MM.1S (cell line): ENCODE measurements around the gene CLNK.

Experiments
- DNase-seq: peaks from one replicate; pipeline ENCODE4 v3.0.0-alpha.2; 2015
- H2AFZ ChIP-seq: fragments of 300-600 bp; sonication (generic); 2 replicates; pipeline ENCODE4 v1.6.0; 2016; ENCODE audit warnings: antibody characterized with exemption, low read length
- H3F3A ChIP-seq: fragments of 300-600 bp; sonication (generic); 2 replicates; pipeline ENCODE4 v1.6.1; 2016; ENCODE audit warnings: mild to moderate bottlenecking, antibody characterized with exemption, low read length, moderate library complexity, mixed read lengths; ENCODE audit not compliant: insufficient read depth
- H3K27ac ChIP-seq: fragments of 300-600 bp; sonication (generic); 2 replicates; pipeline ENCODE4 v1.5.1; 2016; ENCODE audit warnings: mild to moderate bottlenecking, low read length
- H3K27me3 ChIP-seq: fragments of 300-600 bp; sonication (generic); replicated peaks from 2 replicates; pipeline ENCODE4 v1.6.0; 2016; ENCODE audit warnings: low read length; ENCODE audit not compliant: insufficient read depth
- H3K36me3 ChIP-seq: fragments of 300-600 bp; sonication (generic); replicated peaks from 2 replicates; pipeline ENCODE4 v1.6.1; 2016; ENCODE audit warnings: mild to moderate bottlenecking, low read length, mixed read lengths; ENCODE audit not compliant: insufficient read depth
- H3K4me1 ChIP-seq: fragments of 300-600 bp; sonication (generic); 2 replicates; pipeline ENCODE4 v1.6.1; 2016; ENCODE audit warnings: low read length, mixed read lengths
- H3K4me2 ChIP-seq: fragments of 300-600 bp; sonication (generic); 2 replicates; pipeline ENCODE4 v1.6.0; 2016; ENCODE audit warnings: low read depth, low read length
- H3K4me3 ChIP-seq: fragments of 300-600 bp; sonication (generic); 2 replicates; pipeline ENCODE4 v1.5.1; 2016; ENCODE audit warnings: low read length, mixed read lengths
- H3K79me2 ChIP-seq: fragments of 300-600 bp; sonication (generic); 2 replicates; pipeline ENCODE4 v1.6.1; 2016; ENCODE audit warnings: mixed run types, low read length, mixed read lengths
- H3K9ac ChIP-seq: fragments of 300-600 bp; sonication (generic); 2 replicates; pipeline ENCODE4 v1.6.1; 2016; ENCODE audit warnings: low read length, mixed read lengths
- H3K9me2 ChIP-seq: fragments of 300-600 bp; sonication (generic); replicated peaks from 2 replicates; pipeline ENCODE4 v1.6.1; 2016; ENCODE audit warnings: mild to moderate bottlenecking, low read length, mixed read lengths; ENCODE audit not compliant: insufficient read depth
- H3K9me3 ChIP-seq: fragments of 300-600 bp; sonication (generic); replicated peaks from 2 replicates; pipeline ENCODE4 v1.6.1; 2016; ENCODE audit warnings: mild to moderate bottlenecking, low read length, mixed read lengths; ENCODE audit not compliant: insufficient read depth
- H4K20me1 ChIP-seq: fragments of 300-600 bp; sonication (generic); 2 replicates; pipeline ENCODE4 v1.6.1; 2016; ENCODE audit warnings: mild to moderate bottlenecking, low read length, moderate library complexity, mixed read lengths; ENCODE audit not compliant: insufficient read depth
- CTCF ChIP-seq: fragments of 300-600 bp; sonication (generic); IDR thresholded peaks from 2 replicates; pipeline ENCODE4 v1.5.1; 2016; ENCODE audit warnings: antibody characterized with exemption, low read length, mixed read lengths
- EZH2 ChIP-seq: fragments of 300-600 bp; sonication (generic); optimal IDR thresholded peaks from 2 replicates; pipeline ENCODE3; 2017; ENCODE audit warnings: low read depth, mild to moderate bottlenecking, antibody characterized with exemption, low read length, mixed read lengths
- EZH2phosphoT487 ChIP-seq: fragments of 300-600 bp; sonication (generic); IDR thresholded peaks from 2 replicates; pipeline ENCODE4 v1.6.1; 2018; ENCODE audit warnings: antibody characterized with exemption, low read length

Gene CLNK

GRCh38 chr4:10730590-10730989 lies 46.0 kb upstream of the CLNK start:
- no peaks in the 10 kb centered on the region for H3K79me2 ChIP-seq
- H2AFZ ChIP-seq, result no peak overlapping the region
- H3K36me3 ChIP-seq, result no peaks in the 10 kb centered on the region
- H3K4me1 ChIP-seq, result peaks cover 36% of the 10 kb centered on the region
- H3K9me2 ChIP-seq, result no peaks in the 10 kb centered on the region
- peak; percentile 29 for DNase-seq
- no peak overlapping the region for H3K9ac ChIP-seq
- H3K27ac ChIP-seq, result no peak overlapping the region
- H3F3A ChIP-seq, result no peaks in the 10 kb centered on the region
- TF ChIP-seq EZH2, result no peak
- TF ChIP-seq EZH2phosphoT487, result no peak
- TF ChIP-seq CTCF, result no peak
- H3K4me3 ChIP-seq, result no peak overlapping the region
- no peak overlapping the region for H3K4me2 ChIP-seq
- no peaks in the 10 kb centered on the region for H4K20me1 ChIP-seq
- no peaks in the 10 kb centered on the region for H3K27me3 ChIP-seq
- no peaks in the 10 kb centered on the region for H3K9me3 ChIP-seq

GRCh38 chr4:10730019-10730418 lies 45.5 kb upstream of the CLNK start:
- Histone ChIP-seq H3K27ac (no peak overlapping the region), H3K4me1 (peaks cover 36% of the 10 kb centered on the region), H3K4me3 (no peak overlapping the region), H3K9ac (no peak overlapping the region), H3K9me3 (no peaks in the 10 kb centered on the region), H3K27me3 (no peaks in the 10 kb centered on the region), H3F3A (no peaks in the 10 kb centered on the region), H3K79me2 (no peaks in the 10 kb centered on the region), H2AFZ (no peak overlapping the region), H3K4me2 (no peak overlapping the region), H4K20me1 (no peaks in the 10 kb centered on the region), H3K36me3 (no peaks in the 10 kb centered on the region), H3K9me2 (no peaks in the 10 kb centered on the region)
- TF ChIP-seq EZH2phosphoT487, result no peak
- no peak for TF ChIP-seq CTCF
- no peak for TF ChIP-seq EZH2
- DNase-seq, result no peak

GRCh38 chr4:10729366-10729765 lies 44.8 kb upstream of the CLNK start:
- H3K27ac ChIP-seq, result no peak overlapping the region
- no peaks in the 10 kb centered on the region for H3K9me3 ChIP-seq
- H3K36me3 ChIP-seq, result no peaks in the 10 kb centered on the region
- no peak overlapping the region for H2AFZ ChIP-seq
- H3F3A ChIP-seq, result no peaks in the 10 kb centered on the region
- H3K27me3 ChIP-seq, result no peaks in the 10 kb centered on the region
- no peaks in the 10 kb centered on the region for H4K20me1 ChIP-seq
- H3K4me3 ChIP-seq, result no peak overlapping the region
- no peak overlapping the region for H3K4me2 ChIP-seq
- peaks cover 36% of the 10 kb centered on the region for H3K4me1 ChIP-seq
- DNase-seq, result no peak
- no peaks in the 10 kb centered on the region for H3K79me2 ChIP-seq
- no peaks in the 10 kb centered on the region for H3K9me2 ChIP-seq
- no peak overlapping the region for H3K9ac ChIP-seq
- no peak for TF ChIP-seq EZH2phosphoT487
- TF ChIP-seq EZH2, result no peak
- TF ChIP-seq CTCF, result no peak
